Measurements from ENCODE around the gene EVA1C. TPM values are rescaled to one million over a fixed set of nuclear protein-coding genes. Genes with fewer than 3 reads are reported as not detected.

The EVA1C gene
- total and polyA plus RNA-seq, 7 donors, result 5.5 to 10.7 (median 6.1) TPM

DNA sequence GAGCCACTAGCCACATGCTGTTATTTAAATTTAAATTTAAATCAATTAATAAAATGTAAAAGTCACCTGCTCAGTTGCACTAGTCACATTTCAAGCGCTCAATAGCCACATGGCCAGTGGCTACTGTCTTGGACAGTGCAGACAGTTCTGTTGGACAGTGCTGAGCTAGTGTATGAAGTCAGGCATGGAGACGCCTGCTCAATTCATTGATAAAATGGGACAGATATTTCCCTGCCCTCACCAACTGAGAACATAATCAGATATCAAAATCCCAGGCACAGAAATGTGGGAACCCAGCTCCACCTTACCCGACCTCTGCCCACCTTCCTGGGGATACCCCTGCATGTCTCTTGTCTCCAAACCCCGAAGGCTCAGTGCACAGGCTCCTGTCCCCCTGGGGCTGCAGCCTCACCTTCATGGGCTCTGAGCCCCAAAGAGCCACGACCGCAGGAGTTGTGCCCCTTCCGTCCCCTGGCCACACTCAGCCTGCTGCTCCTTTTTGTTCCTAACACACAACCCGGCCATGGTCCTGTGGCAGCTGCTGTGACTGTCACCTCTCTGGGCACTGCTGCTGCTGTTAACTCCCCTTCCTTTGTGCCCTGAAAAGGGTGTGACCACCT, 109.3 kb downstream of the EVA1C start:
- 48 to 57% (median 53%) methylated on average over 8 of the region's 8 CpGs for WGBS, 3 donors
- peaks cover 17% of the 10 kb centered on the region for H3K4me1 ChIP-seq
- intact Hi-C loops (cut with DNase I), result loop anchor here in 1 of 2 donors (10.0 kb wide), 1 partner anchor 887 kb away; no protein-coding TSS in a partner anchor

DNA sequence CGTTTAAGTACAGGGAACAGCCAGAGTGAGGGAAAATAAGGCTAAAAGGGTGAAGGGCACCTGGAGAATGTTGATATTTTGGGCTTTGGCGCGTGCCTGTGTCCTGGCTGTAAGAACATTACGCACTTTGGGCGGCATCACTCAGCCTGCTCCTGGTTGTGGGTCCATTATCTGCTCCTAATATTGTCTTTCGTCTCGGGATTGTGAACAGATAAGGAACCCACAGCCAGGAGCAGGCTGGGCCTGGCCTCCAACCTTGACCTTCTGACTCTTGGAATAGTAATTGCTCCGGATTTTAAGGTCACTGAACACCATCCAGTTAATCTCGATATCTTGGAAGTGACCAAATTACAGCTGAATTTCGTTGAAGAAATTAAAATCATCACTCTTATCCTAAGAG, 111.0 kb downstream of the EVA1C start:
- Histone ChIP-seq H3K9me3 (no peaks in the 10 kb centered on the region), H3K27me3 (ENCODE audit: insufficient read depth in 3 of 3, low read length in 2 of 3) (no peaks in the 10 kb centered on the region), H3K27ac (peak overlapping the region; percentile 68), H3K36me3 (ENCODE audit: insufficient read depth in 1 of 2, low read depth in 1 of 2) (no peaks in the 10 kb centered on the region), H3K4me3 (no peak overlapping the region), H3K4me1 (peaks cover 17% of the 10 kb centered on the region)
- DNase-seq (no peak), ATAC-seq (no peak)
- intact Hi-C loops (cut with DNase I), result loop anchor here in 1 of 2 donors (10.0 kb wide), 1 partner anchor 889 kb away; no protein-coding TSS in a partner anchor
- TF ChIP-seq, protein P1, sequence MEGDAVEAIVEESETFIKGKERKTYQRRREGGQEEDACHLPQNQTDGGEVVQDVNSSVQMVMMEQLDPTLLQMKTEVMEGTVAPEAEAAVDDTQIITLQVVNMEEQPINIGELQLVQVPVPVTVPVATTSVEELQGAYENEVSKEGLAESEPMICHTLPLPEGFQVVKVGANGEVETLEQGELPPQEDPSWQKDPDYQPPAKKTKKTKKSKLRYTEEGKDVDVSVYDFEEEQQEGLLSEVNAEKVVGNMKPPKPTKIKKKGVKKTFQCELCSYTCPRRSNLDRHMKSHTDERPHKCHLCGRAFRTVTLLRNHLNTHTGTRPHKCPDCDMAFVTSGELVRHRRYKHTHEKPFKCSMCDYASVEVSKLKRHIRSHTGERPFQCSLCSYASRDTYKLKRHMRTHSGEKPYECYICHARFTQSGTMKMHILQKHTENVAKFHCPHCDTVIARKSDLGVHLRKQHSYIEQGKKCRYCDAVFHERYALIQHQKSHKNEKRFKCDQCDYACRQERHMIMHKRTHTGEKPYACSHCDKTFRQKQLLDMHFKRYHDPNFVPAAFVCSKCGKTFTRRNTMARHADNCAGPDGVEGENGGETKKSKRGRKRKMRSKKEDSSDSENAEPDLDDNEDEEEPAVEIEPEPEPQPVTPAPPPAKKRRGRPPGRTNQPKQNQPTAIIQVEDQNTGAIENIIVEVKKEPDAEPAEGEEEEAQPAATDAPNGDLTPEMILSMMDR (IDR thresholded peaks at IDR 0.05), result no peak
- WGBS, 3 donors, result 78 to 81% (median 80%) methylated on average over 10 of the region's 10 CpGs

More for the DNA sequence above, 109.3 kb downstream of the EVA1C start:
- DNase-seq (no peak), ATAC-seq (no peak)
- peak overlapping the region; percentile 68 for H3K27ac ChIP-seq
- no peaks in the 10 kb centered on the region for H3K36me3 ChIP-seq (ENCODE audit: insufficient read depth in 1 of 2, low read depth in 1 of 2)
- no peaks in the 10 kb centered on the region for H3K9me3 ChIP-seq
- no peak overlapping the region for H3K4me3 ChIP-seq
- H3K27me3 ChIP-seq (ENCODE audit: insufficient read depth in 3 of 3, low read length in 2 of 3), result no peaks in the 10 kb centered on the region
- TF ChIP-seq, protein P1 (IDR thresholded peaks at IDR 0.05), result no peak

DNA sequence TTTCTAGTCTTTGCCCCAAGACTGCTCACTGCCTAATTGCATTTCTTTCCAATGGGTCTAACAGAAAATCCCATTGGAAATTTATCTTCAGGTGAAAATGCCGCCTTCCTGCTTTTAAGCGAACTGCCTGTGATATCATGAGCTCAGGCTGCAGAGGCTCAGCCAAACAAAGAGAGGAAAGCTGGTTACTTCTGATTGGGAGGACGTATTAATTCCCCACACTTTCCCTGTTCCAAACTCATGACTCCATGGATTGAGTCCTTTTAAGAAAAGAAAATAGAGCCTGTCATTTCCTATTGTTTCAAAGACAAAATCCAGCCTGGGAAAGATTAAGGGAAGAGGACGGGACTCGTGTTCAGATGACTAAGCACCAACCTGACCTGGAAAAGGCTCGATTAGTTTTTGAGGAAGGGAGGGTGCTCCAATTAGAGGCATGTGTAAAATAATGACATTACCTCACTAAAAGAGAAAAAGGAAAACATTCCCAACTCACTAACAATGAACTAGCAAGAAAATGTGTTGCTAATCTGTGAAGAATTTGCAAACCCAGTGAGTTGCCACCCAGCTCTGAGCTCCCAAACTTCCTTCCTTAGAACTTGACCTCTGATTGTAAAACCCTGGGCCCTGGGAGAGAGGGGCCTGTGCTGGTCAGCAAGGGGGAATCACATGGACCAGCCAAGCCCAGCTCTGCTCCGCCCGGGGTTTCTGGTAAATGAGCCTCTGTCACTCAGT, 111.6 kb downstream of the EVA1C start:
- intact Hi-C loops (cut with DNase I), result loop anchor here in 1 of 2 donors (10.0 kb wide), 1 partner anchor 889 kb away; no protein-coding TSS in a partner anchor
- Histone ChIP-seq H3K27me3 (ENCODE audit: insufficient read depth in 3 of 3, low read length in 2 of 3) (no peaks in the 10 kb centered on the region), H3K27ac (peak overlapping the region; percentile 68), H3K36me3 (ENCODE audit: insufficient read depth in 1 of 2, low read depth in 1 of 2) (no peaks in the 10 kb centered on the region), H3K4me1 (peaks cover 17% of the 10 kb centered on the region), H3K9me3 (no peaks in the 10 kb centered on the region), H3K4me3 (no peak overlapping the region)
- TF ChIP-seq, protein P1 (IDR thresholded peaks at IDR 0.05), result no peak
- ATAC-seq, result peak; percentile 23 to 51 (median 42)
- WGBS, 3 donors, result 52 to 62% (median 59%) methylated on average over 8 of the region's 8 CpGs
- peak in 1 of 2 donors; percentile 35 for DNase-seq

DNA sequence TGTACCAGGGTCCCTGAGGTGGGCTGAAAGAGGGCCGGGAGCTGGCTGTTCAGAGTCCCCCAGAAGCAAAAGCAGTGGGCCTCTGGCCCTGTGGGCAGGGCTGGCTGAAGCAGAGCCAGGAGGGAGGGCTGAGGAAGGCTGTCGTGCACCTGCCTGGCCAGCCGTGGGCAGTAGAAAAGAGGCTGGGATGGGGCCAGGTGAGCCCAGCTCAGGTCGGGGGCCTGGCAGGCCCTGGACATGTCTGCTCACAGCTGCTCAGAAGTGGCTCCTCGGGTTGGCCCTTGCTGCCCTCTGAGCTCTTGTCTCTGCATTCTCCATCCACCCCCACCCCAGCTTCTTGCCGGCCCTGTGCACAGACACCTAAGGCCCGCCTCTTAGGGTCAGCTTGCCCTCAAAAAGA, 112.8 kb downstream of the EVA1C start:
- Histone ChIP-seq H3K36me3 (ENCODE audit: insufficient read depth in 1 of 2, low read depth in 1 of 2) (no peaks in the 10 kb centered on the region), H3K27me3 (ENCODE audit: insufficient read depth in 3 of 3, low read length in 2 of 3) (no peaks in the 10 kb centered on the region), H3K4me3 (no peak overlapping the region), H3K4me1 (peaks cover 17% of the 10 kb centered on the region), H3K9me3 (no peaks in the 10 kb centered on the region), H3K27ac (peak overlapping the region; percentile 68)
- WGBS, 3 donors, result 71 to 75% (median 75%) methylated on average over 4 to 7 of the region's 7 CpGs
- ATAC-seq (no peak), DNase-seq (no peak)
- TF ChIP-seq, protein P1 (IDR thresholded peaks at IDR 0.05), result no peak
- intact Hi-C loops (cut with DNase I), result loop anchor here in 1 of 2 donors (10.0 kb wide), 1 partner anchor 890 kb away; no protein-coding TSS in a partner anchor

Data from psoas muscle (tissue), 8 donors.